Prostate gland (tissue), 2 donors: Measurements from ENCODE around the gene FKBP6. TPM values are rescaled to one million over a fixed set of nuclear protein-coding genes. Genes with fewer than 3 reads are reported as not detected.

Source experiments
- DNase-seq: peaks from one replicate; pipeline ENCODE4 v3.0.0-alpha.2; 2019; ENCODE audit warnings: low spot score
- H3K27ac ChIP-seq, 2 donors: fragments of 200-600 bp; sonication (generic); 2 replicates each; pipeline ENCODE4 v1.5.1; 2017 to 2019
- H3K27me3 ChIP-seq: fragments of 200-600 bp; sonication (generic); replicated peaks from 2 replicates; pipeline ENCODE4 v1.5.1; 2019; ENCODE audit not compliant: insufficient read depth
- H3K36me3 ChIP-seq, 2 donors: fragments of 200-600 bp; sonication (generic); 1 replicate in 1 of 2; 2 replicates in 1 of 2; pipeline versions ENCODE4 v1.5.1 to v1.8.1; 2017 to 2019
- H3K4me1 ChIP-seq: fragments of 200-600 bp; sonication (generic); replicated peaks from 2 replicates; pipeline ENCODE4 v1.5.1; 2019
- H3K4me3 ChIP-seq, 2 donors: fragments of 200-600 bp; sonication (generic); 2 replicates each; pipeline ENCODE4 v1.5.1; 2017 to 2019
- H3K9me3 ChIP-seq: fragments of 200-600 bp; sonication (generic); 2 replicates; pipeline ENCODE4 v1.5.1; 2017
- CTCF ChIP-seq, 4 experiments: fragments of 200-600 bp in 2 of 4; fragments of 450-650 bp in 2 of 4; sonication (generic) in 2 of 4; IDR thresholded peaks; 1 replicate in 3 of 4; 2 replicates in 1 of 4; pipeline ENCODE4 v1.5.1; 2016 to 2019; ENCODE audit warnings: antibody characterized with exemption in 4 of 4, mild to moderate bottlenecking in 2 of 4, moderate library complexity in 2 of 4
- POLR2A ChIP-seq: fragments of 450-650 bp; IDR thresholded peaks from one replicate; pipeline ENCODE4 v1.6.1; 2016; ENCODE audit warnings: antibody characterized with exemption, mild to moderate bottlenecking
- POLR2AphosphoS5 ChIP-seq: sonication (generic); formaldehyde crosslinking; IDR thresholded peaks from one replicate; pipeline ENCODE4 v1.6.1; 2017; ENCODE audit warnings: antibody characterized with exemption
- WGBS: methylation state at CpG from one replicate; pipeline ENCODE4 v1.1.5; 2018; 5-methylcytosine and 5-hydroxymethylcytosine counted together
- intact Hi-C: fragments of 100-400 bp; cut with DNase I; formaldehyde crosslinking; loops from one replicate; pipeline ENCODE4 v1.14.2; 2022
- total RNA-seq, 2 donors: library from RNA; depleted of rRNA; stranded (reverse); fragments of >200 nt; gene quantifications; one replicate each; pipeline ENCODE4 v1.1.0, GENCODE V29; 2016

The FKBP6 gene
- total RNA-seq, 2 donors from 2014 or later, result 16.5 TPM; not detected in 1

DNA sequence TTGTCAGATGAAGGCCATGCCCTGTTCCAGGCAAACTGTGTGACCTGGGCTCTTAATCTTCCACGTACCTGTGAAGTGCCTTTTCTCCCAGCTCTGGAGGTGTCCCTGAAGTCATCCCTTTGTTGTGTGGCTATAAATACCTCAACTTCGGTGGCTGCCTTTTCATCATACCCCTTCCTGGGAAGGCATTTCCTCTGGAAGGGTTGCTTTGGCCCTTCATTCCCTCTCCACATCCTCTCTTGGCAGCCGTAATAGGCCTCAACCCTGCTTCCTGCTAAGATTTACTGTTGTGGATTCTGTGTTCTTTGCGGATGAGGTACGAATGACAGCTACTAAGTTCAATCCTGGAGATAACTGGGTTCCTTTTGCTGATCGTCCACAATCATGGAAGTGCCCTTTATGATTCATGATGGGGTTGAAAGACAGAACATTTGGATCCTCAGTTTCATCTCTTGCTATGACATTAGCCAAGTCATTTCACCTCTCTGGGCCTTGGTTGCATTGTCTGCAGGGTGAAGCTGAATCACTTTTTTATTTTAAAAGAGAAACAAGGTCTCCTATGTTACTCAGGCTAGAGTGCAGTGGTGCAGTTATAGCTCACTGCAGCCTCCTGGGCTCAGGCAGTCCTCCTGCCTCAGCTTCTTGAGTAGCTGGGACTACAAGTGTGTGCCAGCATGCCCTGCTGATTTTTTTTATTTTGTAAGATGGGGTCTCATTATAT lies 23.6 kb downstream of the FKBP6 start:
- H3K9me3 ChIP-seq, result no peaks in the 10 kb centered on the region
- no peak for DNase-seq
- no peak for TF ChIP-seq POLR2AphosphoS5
- TF ChIP-seq CTCF (IDR thresholded peaks at IDR 0.05), result no peak
- no peak for TF ChIP-seq POLR2A
- WGBS, result 63% methylated on average over 6 of the region's 6 CpGs
- H3K4me1 ChIP-seq, result no peaks in the 10 kb centered on the region
- no peak overlapping the region for H3K4me3 ChIP-seq
- H3K27ac ChIP-seq, result no peak overlapping the region
- intact Hi-C loops, result no loop called here
- no peaks in the 10 kb centered on the region for H3K36me3 ChIP-seq
- H3K27me3 ChIP-seq, result no peaks in the 10 kb centered on the region

DNA sequence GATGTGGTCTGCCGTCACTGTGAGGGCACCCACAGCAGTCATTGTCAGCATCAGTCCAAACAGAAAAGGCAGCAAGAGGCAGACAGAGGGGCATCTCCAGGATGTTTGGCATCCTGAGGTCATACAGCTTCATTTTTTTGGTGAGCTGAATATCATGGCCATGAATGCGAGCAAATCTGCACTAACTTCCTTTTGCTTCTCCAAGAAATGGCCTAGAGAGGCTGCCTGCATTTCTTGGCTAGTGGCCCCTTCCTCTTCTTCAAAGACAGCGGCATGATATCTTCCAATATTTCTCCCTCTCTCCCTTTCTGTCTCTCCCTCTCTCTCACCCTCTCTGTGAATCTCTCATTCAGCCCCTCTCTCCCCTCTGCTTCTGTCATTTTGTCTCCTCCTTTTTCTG lies 24.8 kb downstream of the FKBP6 start:
- intact Hi-C loops, result no loop called here
- H3K4me3 ChIP-seq, result no peak overlapping the region
- H3K27me3 ChIP-seq, result no peaks in the 10 kb centered on the region
- no peak overlapping the region for H3K27ac ChIP-seq
- DNase-seq, result no peak
- no peaks in the 10 kb centered on the region for H3K9me3 ChIP-seq
- 97% methylated on average over 3 of the region's 3 CpGs for WGBS
- H3K4me1 ChIP-seq, result no peaks in the 10 kb centered on the region
- no peaks in the 10 kb centered on the region for H3K36me3 ChIP-seq
- TF ChIP-seq CTCF (IDR thresholded peaks at IDR 0.05) (no peak), POLR2A (no peak), POLR2AphosphoS5 (no peak)

GRCh38 chr7:73353243-73353642 lies 25.3 kb downstream of the FKBP6 start:
- Histone ChIP-seq H3K4me1 (no peaks in the 10 kb centered on the region), H3K27ac (no peak overlapping the region), H3K36me3 (no peaks in the 10 kb centered on the region), H3K9me3 (no peaks in the 10 kb centered on the region), H3K27me3 (no peaks in the 10 kb centered on the region), H3K4me3 (no peak overlapping the region)
- intact Hi-C loops, result no loop called here
- TF ChIP-seq POLR2AphosphoS5 (no peak), CTCF (IDR thresholded peaks at IDR 0.05) (no peak), POLR2A (no peak)
- DNase-seq, result no peak
- 87% methylated on average over 6 of the region's 6 CpGs for WGBS

DNA sequence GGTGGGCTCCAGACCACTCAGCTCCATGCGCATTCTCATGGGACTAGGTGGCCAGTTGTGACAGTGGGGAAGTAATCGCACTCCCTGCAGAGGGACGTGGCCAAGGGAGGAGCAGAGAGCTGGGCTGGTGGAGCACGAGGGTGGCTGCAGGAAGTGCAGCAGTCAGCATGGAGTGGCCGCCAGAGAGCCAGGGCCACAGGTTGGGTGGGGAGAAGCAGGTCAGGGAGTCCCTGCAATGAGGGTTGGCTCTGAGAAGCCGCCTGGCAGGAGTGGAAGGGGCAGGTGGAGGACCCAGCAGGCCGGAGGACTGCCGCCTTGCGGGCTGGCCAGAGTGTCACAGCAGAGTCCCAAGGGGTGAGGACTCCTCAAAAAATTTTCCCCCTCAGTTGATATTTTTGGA lies 26.2 kb downstream of the FKBP6 start:
- Histone ChIP-seq H3K36me3 (no peaks in the 10 kb centered on the region), H3K27ac (no peak overlapping the region), H3K9me3 (no peaks in the 10 kb centered on the region), H3K4me1 (peaks cover 4% of the 10 kb centered on the region), H3K27me3 (no peaks in the 10 kb centered on the region), H3K4me3 (no peak overlapping the region)
- TF ChIP-seq POLR2A (no peak), POLR2AphosphoS5 (no peak), CTCF (IDR thresholded peaks at IDR 0.05) (no peak)
- 93% methylated on average over 9 of the region's 9 CpGs for WGBS
- DNase-seq, result no peak
- intact Hi-C loops, result no loop called here

DNA sequence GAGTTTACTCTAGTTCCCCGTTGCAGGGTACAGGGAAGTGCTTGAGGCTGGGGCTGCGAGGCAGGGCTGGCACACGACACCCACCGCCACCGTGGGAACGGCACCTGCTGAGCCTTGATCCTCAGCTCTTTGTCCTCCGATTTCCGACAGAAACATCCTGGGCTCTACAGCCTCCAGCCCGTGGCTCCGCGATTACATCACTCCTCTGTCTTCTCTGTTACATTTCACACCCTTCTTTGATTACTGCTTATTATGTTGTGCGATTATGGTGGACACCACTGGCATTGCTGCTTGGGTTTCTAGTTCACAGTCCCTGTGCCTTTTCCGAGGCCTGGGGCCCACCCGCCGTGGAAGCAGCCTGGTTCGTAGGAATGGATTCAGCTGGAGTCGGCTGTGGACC lies 26.9 kb downstream of the FKBP6 start:
- 87% methylated on average over 17 of the region's 17 CpGs for WGBS

More for the DNA sequence above, 26.9 kb downstream of the FKBP6 start:
- no peaks in the 10 kb centered on the region for H3K36me3 ChIP-seq
- peaks cover 4% of the 10 kb centered on the region for H3K4me1 ChIP-seq
- intact Hi-C loops, result no loop called here
- no peak overlapping the region for H3K4me3 ChIP-seq
- no peak overlapping the region for H3K27ac ChIP-seq
- H3K9me3 ChIP-seq, result no peaks in the 10 kb centered on the region
- DNase-seq, result no peak
- TF ChIP-seq POLR2A, result no peak
- TF ChIP-seq CTCF (IDR thresholded peaks at IDR 0.05), result no peak
- TF ChIP-seq POLR2AphosphoS5, result no peak
- H3K27me3 ChIP-seq, result no peaks in the 10 kb centered on the region
